PC-3 (cell line): Measurements from ENCODE around the gene STXBP1.

ENCODE experiments used
- CTCF ChIP-seq: fragments of 300-600 bp; sonication (generic); conservative IDR thresholded peaks from 2 replicates; pipeline ENCODE4 v1.5.1; 2017; ENCODE audit warnings: antibody characterized with exemption, low read depth, mild to moderate bottlenecking, low read length
- EZH2 ChIP-seq: fragments of 300-600 bp; sonication (generic); IDR thresholded peaks from one replicate; pipeline ENCODE4 v1.6.1; 2017; ENCODE audit warnings: antibody characterized with exemption, mild to moderate bottlenecking, low read length; ENCODE audit not compliant: unreplicated experiment
- EZH2phosphoT487 ChIP-seq: fragments of 300-600 bp; sonication (generic); IDR thresholded peaks from 2 replicates; pipeline ENCODE4 v1.6.1; 2018; ENCODE audit warnings: mild to moderate bottlenecking, antibody characterized with exemption, low read length, borderline replicate concordance

DNA sequence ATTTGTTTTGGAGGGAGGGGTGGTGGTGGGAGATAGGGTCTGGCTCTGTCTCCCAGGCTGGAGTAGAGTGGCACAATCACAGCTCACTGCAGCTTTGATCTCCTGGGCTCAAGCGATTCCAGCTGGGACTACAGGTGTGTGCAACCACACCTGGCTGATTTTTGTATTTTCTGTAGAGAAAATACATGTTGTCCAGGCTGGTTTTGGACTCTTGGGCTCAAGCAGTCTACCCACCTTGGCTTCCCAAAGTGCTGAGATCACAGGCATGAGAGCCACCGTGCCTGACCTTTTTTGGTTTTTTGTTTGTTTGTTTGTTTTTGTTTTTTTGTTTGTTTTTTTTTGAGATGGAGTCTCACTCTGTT, 15.4 kb downstream of the STXBP1 start:
- TF ChIP-seq CTCF (no peak), EZH2 (no peak), EZH2phosphoT487 (no peak)
